Stimulated activated CD8-positive, alpha-beta memory T cell treated with anti-CD3 and anti-CD28 coated beads, Interleukin-7, amount 100 ng/mL, for 1 hour (primary cell): ENCODE measurements around the gene MARVELD1.
"Not testable (repeated sequence)": the region's sequence is repeated elsewhere in the genome, so short reads cannot be mapped to it uniquely, and the experiment has no call there.

ENCODE experiments used
- DNase-seq, 2 donors: peaks; one replicate each; pipeline ENCODE4 v3.0.0-alpha.2; 2020; ENCODE audit warnings: low read depth in 2 of 2

The MARVELD1 gene

DNA sequence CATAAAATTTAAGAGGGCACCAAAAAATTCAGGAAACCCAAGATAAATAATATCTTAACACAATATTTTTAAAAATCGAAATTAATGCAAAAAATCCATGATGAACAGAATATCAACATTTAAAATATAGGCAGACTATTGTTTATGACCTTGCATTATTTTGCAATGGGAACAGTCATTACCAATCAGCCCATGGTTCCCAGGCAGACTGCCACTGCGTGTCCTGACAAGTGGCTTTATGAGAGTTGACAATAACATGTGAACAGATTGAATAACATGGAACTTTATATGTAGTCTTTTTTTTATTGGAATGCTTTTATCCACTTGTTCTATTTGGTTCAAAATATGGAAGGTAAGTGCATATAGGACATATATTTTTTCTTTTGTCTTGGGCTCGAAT lies 23.4 kb upstream of the MARVELD1 start:
- no peak for DNase-seq

DNA sequence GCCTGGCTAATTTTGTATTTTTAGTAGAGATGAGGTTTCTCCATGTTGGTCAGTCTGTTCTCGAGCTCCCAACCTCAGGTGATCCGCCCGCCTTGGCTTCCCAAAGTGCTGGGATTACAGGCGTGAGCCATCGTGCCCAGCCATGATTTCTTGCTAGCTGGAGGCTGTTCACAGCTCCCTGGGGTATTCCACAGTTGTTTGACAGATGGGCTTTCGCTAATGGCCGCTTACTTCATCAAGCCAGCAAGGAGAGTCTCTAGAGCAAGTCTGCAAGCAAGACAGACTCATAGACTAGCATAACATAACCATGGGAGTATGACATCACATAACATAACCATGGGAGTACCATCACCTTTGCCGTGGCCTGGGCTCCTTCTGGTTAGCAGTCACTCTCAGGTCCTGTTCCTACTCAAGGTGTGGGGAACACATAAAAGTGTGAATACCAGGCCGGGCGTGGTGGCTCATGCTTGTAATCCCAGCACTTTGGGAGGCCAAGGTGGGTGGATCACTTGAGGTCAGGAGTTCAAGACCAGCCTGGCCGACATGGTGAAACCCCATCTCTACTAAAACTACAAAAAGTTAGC lies 15.4 kb upstream of the MARVELD1 start:
- not testable (repeated sequence) for DNase-seq

DNA sequence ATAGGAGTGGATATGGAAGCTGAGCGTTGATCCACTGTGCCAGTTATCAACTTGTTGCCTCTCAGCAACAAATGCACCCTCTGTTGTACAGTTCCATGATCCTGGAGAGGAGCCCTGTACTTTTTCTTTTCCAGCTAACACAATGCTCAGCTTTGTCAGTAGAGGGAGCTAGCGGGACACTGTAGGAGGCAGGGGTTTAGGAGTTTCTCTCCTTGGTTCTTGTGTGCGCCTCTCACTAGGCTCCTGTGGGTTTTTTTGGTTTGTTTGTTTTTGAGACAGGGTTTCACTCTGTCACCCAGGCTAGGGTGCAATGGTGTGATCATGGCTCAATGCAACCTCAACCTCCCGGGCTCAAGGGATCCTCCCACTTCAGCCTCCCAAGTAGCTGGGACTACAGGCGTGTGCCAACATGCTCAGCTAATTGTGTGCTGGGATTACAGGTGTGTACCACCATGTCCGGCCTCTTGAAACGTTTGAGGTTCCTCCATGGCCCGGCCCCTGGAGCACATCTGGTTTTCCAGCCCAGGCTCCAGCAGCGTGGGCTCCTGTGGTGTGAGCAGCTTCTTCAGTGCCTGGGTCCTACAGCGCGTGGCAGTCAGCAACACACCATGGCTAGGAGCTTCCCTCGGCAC lies 12.0 kb upstream of the MARVELD1 start:
- DNase-seq: no peak

DNA sequence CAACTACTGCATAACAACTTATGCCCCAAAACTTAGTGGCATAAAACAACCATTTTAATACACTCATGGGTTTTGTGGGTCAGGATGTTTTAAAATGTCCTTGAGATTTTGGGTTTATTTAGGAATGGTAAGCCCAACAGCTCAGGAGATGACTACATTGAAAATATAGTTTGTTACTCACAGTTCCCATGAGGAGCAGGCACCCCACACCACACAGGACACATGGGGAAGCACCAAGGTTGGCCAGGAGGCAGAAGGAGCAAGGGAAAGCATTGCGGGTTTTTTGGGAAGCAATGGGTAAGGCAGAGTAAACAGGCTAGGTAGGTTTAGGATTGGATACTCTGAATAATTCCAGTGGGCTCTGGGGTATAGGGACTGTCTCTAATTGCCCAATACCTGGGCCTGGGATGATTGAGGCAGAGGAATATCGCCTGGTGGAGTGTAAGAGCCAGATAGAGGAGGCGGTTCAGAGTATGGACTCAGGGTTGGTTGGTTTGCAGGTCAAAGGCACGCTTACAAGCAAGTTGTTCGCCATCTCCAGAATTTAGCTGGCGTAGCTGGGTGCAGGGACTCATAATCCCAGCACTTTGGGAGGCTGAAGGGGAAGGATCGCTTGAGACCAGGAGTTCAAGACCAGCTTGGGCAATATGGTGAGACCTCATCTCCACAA lies 10.0 kb upstream of the MARVELD1 start:
- no peak for DNase-seq

DNA sequence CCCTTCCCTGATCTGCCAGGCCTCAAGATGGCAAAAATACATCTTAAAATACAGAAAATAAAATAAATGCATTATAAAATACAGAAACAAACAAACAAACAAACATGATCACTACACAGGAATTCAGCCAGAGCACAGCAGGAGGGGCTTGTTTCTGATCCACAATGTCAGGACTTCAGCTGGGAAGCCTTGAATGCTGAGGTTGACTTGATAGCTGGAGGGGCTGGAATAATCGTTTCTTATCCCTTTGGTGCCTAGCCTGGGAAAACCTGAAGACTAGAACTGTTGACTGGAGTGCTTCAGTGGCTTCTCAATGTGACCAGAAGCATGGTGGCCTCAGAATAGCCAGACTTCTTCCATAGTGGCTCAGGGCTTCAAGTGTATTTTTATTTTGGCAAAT lies 9.2 kb upstream of the MARVELD1 start:
- DNase-seq: no peak

DNA sequence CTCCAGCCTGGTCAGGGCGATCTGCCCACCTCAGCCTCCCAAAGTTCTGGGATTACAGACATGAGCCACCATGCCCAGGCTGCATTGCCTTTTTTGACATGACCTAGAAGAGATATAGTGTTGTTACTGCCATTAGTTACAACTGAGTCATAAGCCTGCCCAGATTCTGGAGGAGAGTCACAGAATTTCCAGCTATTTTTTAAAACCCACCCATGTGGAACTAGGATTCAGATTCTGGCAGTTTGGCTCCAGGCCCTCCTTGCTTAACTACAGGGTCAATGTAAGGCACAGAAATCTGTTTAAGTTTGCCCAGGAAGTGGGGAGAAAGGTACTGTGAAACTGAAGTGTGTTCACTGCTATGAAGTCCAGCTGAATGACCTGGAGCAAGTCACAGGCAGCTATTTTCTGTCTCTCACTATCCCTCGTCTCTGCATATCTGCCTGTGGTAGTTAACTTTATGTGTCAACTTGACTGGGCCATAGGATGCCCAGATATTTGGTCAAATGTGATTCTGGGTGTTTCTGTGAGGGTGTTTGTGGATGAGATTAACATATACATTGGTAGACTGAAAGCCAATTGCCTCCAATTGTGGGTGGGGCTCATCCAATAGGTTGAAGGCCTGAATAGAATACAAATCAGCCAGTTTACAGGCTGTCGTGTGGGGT lies 8.4 kb upstream of the MARVELD1 start:
- DNase-seq: no peak

DNA sequence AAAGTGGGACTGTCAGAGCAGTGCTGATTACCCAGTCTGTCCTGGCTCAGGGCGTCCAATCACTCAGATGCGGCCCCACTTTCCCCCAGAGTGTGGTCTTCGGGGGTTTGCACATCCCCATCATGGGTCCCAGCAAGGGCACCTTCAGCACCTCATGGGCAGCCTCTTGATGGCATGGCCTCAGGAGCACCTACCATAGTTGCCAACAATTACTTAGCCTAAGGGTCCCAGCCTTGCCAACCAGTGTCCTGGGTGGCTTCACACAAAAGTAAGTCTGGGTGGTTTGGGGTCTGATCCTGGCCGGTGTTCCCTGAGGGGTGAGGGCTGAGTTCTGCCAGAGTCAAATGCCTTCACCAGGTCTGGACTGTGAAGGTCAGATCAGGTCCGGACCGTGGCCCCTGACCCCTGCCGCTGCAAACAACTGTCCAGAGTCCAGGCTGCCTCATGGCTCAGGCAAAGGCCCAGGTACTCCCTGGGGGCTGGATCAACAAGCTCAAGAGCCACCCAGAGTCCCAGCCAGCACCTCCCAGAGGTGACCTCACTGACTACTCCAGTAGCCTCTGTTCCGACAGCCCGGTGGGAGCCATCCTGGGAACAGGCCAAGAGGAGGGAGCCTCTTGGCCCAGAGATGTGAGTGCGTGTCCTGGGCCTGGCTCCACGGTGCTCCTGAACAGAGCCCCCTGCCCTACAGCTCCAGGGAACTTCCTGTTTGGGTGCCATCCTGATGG lies 6.2 kb upstream of the MARVELD1 start:
- no peak for DNase-seq

DNA sequence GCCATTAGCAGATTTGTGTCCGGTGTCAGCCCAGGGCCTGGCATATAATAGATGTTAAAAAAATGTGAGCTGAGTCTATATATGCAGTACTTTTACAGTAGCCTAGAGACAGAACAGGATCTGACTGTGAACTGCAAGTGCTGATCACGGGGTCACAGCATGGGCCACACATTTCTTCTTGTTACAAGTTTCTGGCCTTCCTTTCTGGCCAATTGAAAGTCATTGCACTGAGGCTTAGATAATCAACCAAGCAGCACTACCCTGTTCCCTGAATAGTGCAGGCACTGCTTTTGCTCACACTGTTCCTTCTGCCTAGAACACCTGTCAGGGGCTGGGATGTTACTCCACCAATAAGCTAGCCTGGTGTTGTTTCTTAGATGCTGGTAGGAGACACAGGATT lies 5.4 kb upstream of the MARVELD1 start:
- no peak for DNase-seq

DNA sequence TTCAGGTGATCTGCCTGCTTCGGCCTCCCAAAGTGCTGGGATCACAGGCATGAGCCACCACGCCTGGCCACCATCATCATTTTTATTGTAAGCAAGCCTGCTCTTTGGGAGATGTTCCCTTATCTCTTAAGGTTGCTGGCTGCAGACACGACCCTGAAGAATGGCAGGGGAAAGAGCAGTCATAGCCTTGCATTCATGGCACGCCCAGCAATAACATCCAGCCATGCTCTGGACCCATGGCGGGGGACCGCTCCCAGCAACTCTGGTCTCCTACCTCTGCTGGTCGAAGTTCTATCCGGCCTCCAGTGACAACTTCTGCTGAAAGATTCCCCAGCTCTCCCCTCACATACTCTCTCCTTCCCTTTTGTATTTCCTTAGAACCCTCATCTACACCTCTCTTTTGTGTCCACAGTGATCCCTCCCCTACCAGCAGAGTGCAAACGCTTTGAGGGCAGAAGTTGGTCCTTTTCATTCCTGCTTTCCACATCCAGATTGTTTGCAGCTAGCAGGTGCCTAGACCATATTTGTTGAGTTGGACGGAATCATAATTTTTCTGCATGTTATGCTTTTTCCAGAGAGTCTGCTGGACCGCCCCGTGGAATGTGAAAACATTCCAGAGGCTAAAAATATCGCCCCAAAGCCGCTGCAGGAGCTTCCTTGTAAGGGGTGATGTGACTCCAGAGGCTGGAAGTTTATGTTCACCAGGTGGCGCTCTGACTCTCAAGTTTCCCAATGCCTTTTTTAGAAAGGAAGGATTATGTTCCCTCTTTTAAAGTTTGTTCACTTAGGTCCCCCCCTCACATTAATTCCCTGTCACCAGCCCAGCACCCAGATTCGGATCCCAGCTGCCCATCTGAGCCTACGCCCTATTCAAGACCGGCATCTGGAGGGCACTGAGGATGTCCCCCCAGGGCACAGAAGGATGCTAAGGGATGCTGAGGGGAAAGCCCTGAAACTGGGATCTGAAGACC lies 4.3 kb upstream of the MARVELD1 start:
- no peak for DNase-seq

DNA sequence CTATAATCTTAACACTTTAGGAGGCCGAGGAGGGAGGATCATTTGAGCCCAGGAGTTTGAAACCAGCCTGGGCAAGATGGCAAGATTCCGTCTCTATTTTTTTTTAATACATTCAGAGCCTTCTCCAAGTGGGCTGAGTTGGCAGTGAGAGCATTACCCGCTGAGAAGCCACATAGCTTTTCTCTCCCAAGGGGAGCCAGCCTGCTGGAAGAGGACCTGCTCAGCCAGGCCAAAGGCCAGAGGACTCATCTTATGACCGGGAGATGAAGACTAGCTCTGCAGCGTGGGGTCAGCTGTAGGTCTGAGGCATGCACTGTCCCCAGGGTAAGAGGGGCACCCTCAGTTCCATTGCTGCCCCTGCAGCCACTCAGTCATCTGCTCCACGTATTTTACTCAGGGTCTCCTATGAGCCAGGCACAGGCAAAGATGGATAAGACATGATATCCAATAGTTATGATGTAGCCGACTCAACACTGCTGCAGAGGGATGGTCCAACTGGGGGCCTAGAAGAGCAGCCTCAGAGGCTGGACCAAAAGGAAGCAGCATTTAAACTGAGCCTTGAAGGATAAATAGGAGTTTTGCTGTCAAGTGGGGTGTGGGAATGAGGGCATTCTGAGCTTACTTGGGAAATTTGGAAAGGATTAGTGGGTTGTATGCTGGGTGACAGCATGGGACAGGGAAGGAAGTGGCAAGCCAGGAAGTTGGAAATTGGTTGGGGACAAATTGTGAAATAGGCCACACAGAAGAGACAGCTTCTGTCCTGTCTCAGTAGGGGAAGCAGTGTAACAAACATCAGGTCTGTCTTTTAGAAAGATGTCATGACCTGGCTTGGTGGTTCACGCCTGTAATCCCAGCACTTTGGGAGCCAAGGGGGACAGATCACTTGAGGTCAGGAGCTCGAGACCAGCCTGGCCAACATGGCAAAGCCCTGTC lies 1.6 kb upstream of the MARVELD1 start:
- DNase-seq: no peak

DNA sequence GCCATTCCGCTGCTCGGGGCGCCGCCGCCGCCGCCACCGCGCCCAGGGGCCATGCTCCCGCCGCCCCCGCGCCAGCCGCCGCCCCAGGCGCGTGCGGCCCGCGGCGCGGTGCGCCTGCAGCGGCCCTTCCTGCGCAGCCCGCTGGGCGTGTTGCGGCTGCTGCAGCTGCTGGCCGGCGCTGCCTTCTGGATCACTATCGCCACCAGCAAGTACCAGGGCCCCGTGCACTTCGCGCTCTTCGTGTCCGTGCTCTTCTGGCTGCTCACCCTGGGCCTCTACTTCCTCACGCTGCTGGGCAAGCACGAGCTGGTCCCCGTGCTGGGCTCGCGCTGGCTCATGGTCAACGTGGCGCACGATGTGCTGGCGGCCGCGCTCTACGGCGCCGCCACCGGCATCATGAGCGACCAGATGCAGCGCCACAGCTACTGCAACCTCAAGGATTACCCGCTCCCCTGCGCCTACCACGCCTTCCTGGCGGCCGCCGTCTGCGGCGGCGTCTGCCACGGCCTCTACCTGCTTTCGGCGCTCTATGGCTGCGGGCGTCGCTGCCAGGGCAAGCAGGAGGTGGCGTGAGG lies 383 bp downstream of the MARVELD1 start:
- DNase-seq: no peak

DNA sequence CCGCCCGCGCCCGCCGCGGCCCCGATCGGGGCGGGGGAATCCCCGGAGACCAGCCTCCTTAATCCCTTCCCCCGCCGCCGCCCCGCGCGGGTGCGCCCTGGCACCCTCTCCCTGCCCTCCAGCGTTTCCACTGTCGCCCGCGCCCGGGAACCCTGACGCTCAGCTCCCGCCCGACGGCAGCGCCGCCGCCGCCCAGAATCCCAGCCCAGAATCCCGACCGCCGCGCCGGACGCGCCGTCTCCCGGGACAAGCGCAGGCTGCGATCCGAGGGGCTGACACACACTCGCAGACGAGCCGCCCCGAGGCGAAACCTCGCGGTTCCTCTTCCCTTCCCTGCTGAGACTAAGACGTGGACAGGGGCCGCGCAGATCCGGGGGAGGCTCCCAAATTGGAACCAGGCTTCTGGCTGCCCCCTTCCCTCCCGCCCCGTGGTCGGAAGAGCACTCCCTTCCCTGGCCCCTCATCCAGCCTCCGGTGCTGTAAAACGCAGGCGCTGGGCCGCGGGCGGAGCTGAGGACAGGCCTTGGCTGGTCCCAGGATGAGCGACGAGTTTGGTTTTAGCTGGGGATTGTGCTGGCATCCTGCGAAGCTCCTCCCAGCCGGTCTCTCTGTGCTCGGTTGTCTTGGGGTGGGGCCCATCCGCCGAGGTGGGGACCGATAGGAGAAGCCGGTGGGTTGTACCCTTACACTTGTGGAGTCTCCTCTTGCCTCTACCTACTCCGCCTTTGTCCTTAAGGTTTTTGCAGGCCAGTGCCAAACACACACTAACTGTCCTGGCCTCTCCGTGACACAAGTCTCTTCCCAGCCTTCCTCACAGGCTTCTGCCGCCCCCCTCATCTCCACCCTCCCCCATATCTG lies 1.1 kb downstream of the MARVELD1 start:
- DNase-seq: no peak

DNA sequence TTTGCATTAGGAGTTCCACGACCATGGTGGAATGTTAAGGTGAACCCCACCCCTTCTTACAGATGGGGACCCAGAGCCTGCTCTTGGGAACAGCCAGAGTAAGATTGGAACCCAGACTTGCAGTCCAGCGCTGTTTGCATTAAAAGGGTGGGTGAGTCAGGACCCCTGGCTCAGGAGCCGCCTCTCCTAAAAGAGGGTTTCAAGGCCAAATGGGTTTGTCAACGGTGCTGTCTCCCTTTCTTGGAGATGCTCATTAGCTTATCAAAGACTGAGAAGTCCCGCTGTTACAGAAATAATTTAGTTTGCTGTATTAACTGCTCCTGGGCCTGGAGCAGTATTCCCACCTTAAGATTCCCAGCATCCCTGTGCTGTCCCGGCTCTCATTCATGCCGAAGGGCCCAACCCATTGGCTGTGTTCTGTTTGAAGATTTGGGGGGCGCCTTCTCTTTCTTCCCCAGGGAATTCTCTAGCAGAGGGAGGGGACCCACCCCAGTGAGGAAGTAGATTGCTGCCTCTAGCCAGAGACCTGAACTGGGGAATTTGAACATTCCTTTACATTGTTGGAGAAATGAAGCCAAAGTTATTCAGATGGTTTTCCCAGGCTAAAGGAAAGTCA lies 1.8 kb downstream of the MARVELD1 start:
- DNase-seq: no peak

DNA sequence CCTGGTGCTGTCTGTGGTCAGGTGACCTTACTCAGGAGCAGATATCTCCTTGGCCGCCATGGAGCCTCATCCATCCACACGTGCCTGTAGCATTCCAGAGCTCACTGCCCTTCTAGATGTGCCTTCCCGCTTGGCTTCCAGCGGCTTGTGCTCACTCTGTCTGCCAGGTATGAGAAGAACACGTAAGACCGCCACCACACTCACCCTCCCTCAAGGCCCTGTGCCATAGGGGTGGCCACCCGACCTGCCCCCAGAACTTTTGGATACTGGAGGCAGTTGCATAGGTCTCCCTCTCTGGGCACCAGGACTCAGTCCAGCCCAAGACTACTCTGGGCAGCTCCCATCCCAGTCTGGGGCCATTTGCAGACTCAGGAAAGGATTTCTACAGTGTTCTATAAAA lies 4.1 kb downstream of the MARVELD1 start:
- no peak for DNase-seq

DNA sequence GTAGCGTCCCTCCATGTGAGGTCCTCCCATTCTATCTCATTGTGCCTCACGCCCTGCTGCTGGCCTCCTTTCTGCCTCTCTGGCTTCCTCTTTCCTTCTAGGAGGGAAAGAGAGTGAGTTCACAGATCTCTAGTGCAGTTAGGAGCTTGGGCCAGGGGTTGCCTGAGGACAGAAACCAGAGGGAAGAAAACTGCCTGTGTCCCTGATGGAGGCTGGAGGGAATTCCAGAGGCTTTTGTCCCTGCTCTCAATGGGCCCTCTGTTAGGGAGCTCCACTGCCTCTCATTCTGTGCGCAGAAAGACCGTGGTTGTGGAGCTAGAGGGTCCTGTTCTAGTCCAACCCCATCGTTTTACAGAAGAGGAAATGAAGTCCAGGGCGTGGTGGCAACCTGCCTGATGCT lies 4.6 kb downstream of the MARVELD1 start:
- no peak for DNase-seq

DNA sequence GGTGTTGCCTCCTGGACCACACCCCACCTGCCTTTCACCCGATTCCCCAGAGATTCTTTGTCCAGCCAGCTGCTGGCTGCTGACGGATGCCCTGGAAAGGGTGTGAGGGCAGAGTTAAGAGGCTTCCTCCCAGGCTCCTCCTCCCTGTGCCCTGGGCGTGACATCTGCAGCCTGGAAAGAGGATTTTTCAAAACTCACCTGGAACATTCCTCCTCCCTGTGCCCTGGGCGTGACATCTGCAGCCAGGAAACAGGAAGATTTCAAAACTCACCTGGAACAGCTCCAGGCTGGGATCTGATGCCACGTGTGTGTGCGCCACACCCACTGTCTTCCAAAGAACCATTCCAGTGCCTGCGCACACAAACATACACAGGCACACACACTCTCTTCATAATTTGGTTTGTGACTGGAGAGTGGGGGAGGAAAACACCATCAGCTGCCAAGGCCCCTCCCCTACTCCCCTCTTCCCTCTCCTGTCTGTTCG lies 5.2 kb downstream of the MARVELD1 start:
- DNase-seq: no peak

DNA sequence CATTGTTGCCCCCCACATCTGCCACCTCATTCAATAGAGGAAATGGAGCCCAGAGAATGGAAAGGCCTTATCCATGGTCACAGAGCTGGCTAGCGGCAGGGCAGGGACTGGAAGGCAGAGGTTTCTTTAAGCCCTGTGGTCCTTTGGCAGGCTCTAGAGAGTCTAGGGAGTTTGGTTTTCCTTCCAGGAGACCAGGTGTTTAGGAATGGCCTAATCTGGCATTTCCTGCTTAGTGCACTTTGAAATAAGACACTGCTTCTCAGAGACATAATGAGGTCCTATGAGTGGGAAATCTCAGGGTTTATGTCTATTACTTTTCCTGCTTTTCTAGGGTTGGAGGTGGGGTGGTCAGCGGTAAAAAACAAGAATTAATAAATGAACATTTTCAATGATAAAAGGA lies 6.1 kb downstream of the MARVELD1 start:
- no peak for DNase-seq
